SIG-M5 treated with dmso at 0.1 percent for 504 hours (cell line): ENCODE data around the gene AMY2A.
"Not testable (repeated sequence)": the region's sequence is repeated elsewhere in the genome, so short reads cannot be mapped to it uniquely, and the experiment has no call there.

Experiments used
- DNase-seq: peaks from one replicate; lab custom pipeline; 2025; ENCODE audit not compliant: unreplicated experiment; lab: John Stamatoyannopoulos, UW

Gene AMY2A

GRCh38 chr1:103616994-103617477, at the start of gene AMY2A:
AMY2A (plus strand) TSS chr1:103617427; CDS start chr1:103617441, 14 bp downstream.
- DNase-seq = not testable (repeated sequence)

GRCh38 chr1:103569493-103569892, 47.7 kb upstream of the AMY2A start:
- DNase-seq = no peak

- DNase-seq = not testable (repeated sequence)
These were observed 45.9 kb upstream of the AMY2A start, which contains the start of gene AMY2B for GRCh38 chr1:103571289-103571688. AMY2B (plus strand) TSS chr1:103571589; CDS start chr1:103571603, 14 bp downstream.

- DNase-seq = no peak
These were observed 41.2 kb upstream of the AMY2A start for GRCh38 chr1:103576065-103576464.

- DNase-seq = not testable (repeated sequence)
These were observed 40.4 kb upstream of the AMY2A start for GRCh38 chr1:103576784-103577183.

- no peak for DNase-seq
These were observed 34.8 kb upstream of the AMY2A start for GRCh38 chr1:103582464-103582863.

GRCh38 chr1:103583887-103584286, 33.3 kb upstream of the AMY2A start:
- no peak for DNase-seq

GRCh38 chr1:103584537-103584936, 32.7 kb upstream of the AMY2A start:
- DNase-seq = no peak

GRCh38 chr1:103602740-103603139, 14.5 kb upstream of the AMY2A start:
- not testable (repeated sequence) for DNase-seq

- DNase-seq = no peak
These were observed 865 bp upstream of the AMY2A start for GRCh38 chr1:103616362-103616761.

GRCh38 chr1:103627436-103627835, 10.2 kb downstream of the AMY2A start:
- DNase-seq = not testable (repeated sequence)

GRCh38 chr1:103641194-103641593, 24.0 kb downstream of the AMY2A start:
- not testable (repeated sequence) for DNase-seq

GRCh38 chr1:103643908-103644307, 26.7 kb downstream of the AMY2A start:
- not testable (repeated sequence) for DNase-seq

GRCh38 chr1:103650305-103650704, 33.1 kb downstream of the AMY2A start:
- not testable (repeated sequence) for DNase-seq

- DNase-seq = not testable (repeated sequence)
These were observed 33.7 kb downstream of the AMY2A start for GRCh38 chr1:103650889-103651288.

- DNase-seq = not testable (repeated sequence)
These were observed 36.9 kb downstream of the AMY2A start for GRCh38 chr1:103654133-103654532.

GRCh38 chr1:103655460-103655859, 38.2 kb downstream of the AMY2A start, which contains the start of gene AMY1A:
AMY1A (plus strand) TSS chr1:103655760; CDS start chr1:103656331, 571 bp downstream.
- not testable (repeated sequence) for DNase-seq
